ENCODE measurements around the gene TSPAN10.

DNA sequence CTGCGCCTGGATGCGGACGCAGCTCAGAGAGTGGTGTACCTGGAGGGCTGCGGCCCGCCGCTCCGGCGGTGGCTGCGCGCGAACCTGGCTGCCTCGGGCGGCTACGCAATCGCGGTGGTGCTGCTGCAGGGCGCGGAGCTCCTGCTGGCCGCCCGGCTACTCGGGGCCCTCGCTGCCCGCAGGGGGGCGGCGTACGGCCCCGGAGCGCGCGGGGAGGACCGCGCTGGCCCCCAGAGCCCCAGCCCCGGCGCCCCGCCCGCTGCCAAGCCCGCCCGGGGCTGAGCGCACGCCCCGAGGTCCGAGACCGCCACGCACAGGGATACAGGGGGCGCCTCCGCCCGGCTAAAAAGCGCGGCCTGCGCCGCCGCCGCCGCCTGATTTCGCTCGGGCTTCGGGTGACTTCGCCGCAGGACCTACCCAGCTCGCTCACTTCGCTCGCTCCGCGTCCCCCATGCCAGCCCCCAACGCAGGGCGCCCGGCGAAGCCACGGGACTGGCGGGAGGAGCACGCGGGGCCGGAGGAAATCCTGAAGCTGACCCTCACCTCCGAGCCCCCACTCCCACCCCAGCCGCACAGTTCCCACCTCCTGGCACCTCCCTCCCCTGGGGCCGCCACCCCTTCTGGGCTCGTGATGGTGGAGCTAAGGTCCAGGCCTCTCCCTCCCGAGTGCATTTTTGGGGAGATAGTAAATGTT is 11.2 kb downstream of the TSPAN10 start:
- TF ChIP-seq CTCF (conservative IDR thresholded peaks at IDR 0.05; ENCODE audit: low read depth, low read length) (no peak), EZH2 (IDR thresholded peaks at IDR 0.05; ENCODE audit: low read length, unreplicated experiment) (no peak), EZH2phosphoT487 (IDR thresholded peaks at IDR 0.05; ENCODE audit: borderline replicate concordance, low read length) (no peak)

All from PC-3 (cell line).